Activated naive CD8-positive, alpha-beta T cell treated with anti-CD3 and anti-CD28 coated beads for 36 hours (primary cell): Measurements from ENCODE around the gene ENC1. TPM values are rescaled to one million over a fixed set of nuclear protein-coding genes. Genes with fewer than 3 reads are reported as not detected.

ENCODE experiments used
- DNase-seq: peaks from one replicate; pipeline ENCODE4 v3.0.0; 2021
- H3K27ac Mint-ChIP-seq: one replicate; pipeline ENCODE4 v1.8.0; 2022; ENCODE audit warnings: mild to moderate bottlenecking, moderate library complexity, mixed read lengths
- H3K27me3 Mint-ChIP-seq: one replicate; pipeline ENCODE4 v1.8.0; 2022; ENCODE audit warnings: mild to moderate bottlenecking, mixed read lengths
- H3K36me3 Mint-ChIP-seq: one replicate; pipeline ENCODE4 v1.8.0; 2021; ENCODE audit warnings: mild to moderate bottlenecking, mixed read lengths
- H3K4me1 Mint-ChIP-seq: one replicate; pipeline ENCODE4 v1.8.0; 2021; ENCODE audit warnings: mixed read lengths
- H3K4me3 Mint-ChIP-seq: one replicate; pipeline ENCODE4 v1.8.0; 2022; ENCODE audit warnings: mild to moderate bottlenecking, moderate library complexity, mixed read lengths
- H3K9me3 Mint-ChIP-seq: one replicate; pipeline ENCODE4 v1.8.0; 2022; ENCODE audit warnings: mixed read lengths
- total RNA-seq, 2 experiments: library from RNA; stranded (reverse); gene quantifications; one replicate each; pipeline ENCODE4 v1.2.3, GENCODE V29; 2021

Gene ENC1
- total RNA-seq, 2 experiments from 2014 or later = 0.52 to 0.60 TPM

DNA sequence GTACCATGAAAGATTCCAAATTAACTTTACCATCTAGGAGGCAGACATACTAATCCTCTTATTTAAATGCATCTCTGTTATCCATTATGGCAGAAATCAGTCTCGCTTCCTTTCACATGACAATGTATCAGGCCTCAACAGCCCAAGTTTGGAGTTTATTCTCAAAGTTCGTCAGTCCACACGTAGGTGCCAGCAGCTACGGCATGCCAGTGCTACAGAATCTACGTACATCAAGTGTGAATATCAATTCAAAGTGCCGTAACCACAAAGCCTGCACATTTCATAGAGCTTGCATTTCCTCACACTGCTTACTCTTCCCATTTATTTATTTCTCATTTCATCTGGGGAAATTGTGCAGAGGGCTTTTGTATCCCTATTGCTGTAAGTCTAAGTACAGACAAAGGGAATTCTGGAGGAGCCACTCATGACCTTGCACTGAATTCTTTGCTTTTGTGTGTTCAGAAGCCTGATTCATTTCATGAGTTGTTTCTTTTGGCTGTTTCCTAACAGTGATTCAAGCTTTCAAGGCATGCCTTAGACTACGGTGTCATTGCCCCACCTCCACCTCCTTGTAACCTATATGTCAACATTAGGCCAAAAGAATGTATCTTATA is 10.0 kb downstream of the ENC1 start:
- Mint-ChIP-seq H3K4me3 (no peak overlapping the region), H3K27ac (no peak overlapping the region), H3K36me3 (no peaks in the 10 kb centered on the region), H3K27me3 (peaks cover 16% of the 10 kb centered on the region), H3K9me3 (no peaks in the 10 kb centered on the region), H3K4me1 (peaks cover 15% of the 10 kb centered on the region)
- DNase-seq = no peak

DNA sequence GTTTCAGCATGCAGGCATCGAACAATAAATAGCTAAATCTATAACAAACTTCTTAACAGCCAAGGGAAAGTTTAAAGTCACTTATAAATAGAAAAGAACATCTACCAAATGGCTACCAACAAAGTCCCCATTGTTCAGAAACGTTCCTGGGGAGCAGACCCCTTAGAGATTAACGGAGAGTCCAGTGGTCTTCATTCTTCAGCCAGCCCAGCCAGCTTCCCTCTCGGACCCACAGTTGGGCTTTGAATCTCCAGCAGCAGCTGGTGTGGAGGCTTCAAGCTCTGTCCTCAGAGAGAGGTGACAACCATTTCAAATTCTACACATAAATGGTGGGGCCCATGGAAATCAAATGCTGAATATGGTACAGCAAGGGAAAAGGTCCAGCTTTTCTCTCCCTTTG is 11.2 kb downstream of the ENC1 start:
- no peak for DNase-seq
- Mint-ChIP-seq H3K27ac (no peak overlapping the region), H3K4me3 (no peak overlapping the region), H3K27me3 (peaks cover 13% of the 10 kb centered on the region), H3K4me1 (peaks cover 15% of the 10 kb centered on the region), H3K36me3 (no peaks in the 10 kb centered on the region), H3K9me3 (no peaks in the 10 kb centered on the region)

DNA sequence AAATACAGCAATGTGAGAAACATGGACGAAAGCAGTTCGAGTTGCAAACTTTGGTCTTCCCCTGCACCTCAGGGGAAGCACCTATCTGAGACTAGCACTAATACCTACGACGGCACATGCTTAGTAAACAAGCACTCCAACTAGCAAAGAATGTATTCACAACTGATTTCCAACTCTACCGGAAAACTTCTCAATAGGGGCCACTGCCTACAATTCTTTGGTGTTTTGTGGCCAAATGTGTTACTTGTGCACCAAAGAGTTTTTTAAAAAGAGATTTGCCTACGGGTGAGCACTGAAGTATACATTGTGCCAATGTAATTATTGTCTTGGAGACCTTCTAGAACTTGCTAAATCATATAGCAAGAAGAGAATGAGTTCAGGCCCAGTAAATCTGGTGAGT is 12.2 kb downstream of the ENC1 start:
- DNase-seq = no peak
- Mint-ChIP-seq H3K27me3 (peaks cover 22% of the 10 kb centered on the region), H3K4me3 (no peak overlapping the region), H3K27ac (no peak overlapping the region), H3K36me3 (no peaks in the 10 kb centered on the region), H3K4me1 (peaks cover 15% of the 10 kb centered on the region), H3K9me3 (no peaks in the 10 kb centered on the region)

DNA sequence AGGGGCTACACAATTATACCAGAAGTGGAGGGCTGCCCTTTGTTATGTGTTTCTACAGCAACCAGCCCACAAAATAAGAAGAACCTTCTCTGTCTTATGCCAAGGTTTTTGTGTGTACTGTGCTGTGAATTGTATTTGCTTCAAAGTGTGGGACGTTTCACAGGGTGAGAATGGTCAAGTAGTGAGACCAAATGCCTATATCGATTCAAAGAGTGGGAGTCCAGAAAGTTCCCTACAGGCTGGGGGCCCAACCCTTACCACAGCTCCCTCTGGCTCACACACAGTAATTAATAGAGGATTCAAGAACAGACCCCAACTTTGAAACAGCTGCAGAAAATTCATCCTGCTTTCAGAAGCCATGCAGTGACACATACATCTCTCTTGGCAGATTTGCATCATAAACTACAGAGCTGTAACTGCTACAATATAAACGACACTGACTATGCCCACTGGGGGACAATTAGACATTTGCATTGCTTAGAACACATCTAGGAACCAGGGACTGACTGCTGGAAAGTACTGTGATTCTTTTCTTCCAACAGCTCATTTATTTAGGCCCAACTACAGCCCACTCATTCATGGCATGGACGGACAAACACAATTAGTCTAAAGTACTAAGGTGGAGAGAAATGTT is 12.8 kb downstream of the ENC1 start:
- H3K27me3 Mint-ChIP-seq = peaks cover 27% of the 10 kb centered on the region
- no peaks in the 10 kb centered on the region for H3K36me3 Mint-ChIP-seq
- peaks cover 19% of the 10 kb centered on the region for H3K4me1 Mint-ChIP-seq
- no peak for DNase-seq
- no peaks in the 10 kb centered on the region for H3K9me3 Mint-ChIP-seq
- no peak overlapping the region for H3K4me3 Mint-ChIP-seq
- no peak overlapping the region for H3K27ac Mint-ChIP-seq

DNA sequence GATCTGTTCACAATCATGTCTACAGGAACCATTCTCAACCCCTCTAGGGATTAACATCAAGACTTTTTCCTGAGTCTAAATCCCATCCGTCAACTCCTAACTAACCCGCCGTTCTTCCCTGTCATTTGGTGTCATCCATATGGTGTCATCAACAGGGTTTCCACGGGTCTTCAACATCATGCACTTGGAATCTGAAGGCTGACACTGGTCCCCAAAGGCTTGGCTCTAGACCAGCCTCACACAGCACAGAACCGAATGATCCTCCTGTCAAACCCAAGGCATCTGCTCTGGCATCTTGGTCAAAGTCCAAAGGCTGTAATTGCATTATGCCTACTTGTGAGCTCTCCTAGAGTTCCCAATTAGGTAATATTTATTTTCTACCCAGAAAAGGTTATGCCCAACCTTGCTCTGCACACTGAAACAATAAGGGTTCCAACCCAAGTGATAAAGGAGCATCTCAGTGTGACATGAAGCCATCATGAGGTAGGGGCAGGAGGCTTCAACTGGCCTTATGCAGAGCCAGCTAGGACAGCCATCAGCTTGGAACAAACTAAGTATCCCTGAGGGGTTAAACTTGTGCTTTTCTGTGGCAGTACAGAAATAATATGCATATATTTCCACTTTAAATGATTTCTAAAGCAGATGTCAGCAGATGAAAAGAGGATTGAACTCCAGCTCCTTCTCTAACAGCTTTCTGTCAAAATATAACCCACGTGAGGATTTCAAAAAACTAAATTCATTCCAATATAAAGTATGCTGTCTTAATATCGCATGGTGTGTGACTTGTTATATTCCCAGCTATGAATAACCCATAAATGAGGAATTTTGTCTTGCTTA is 13.9 kb downstream of the ENC1 start:
- no peak overlapping the region for H3K4me3 Mint-ChIP-seq
- peaks cover 20% of the 10 kb centered on the region for H3K4me1 Mint-ChIP-seq
- H3K27me3 Mint-ChIP-seq = peaks cover 35% of the 10 kb centered on the region
- DNase-seq = no peak
- no peak overlapping the region for H3K27ac Mint-ChIP-seq
- no peaks in the 10 kb centered on the region for H3K36me3 Mint-ChIP-seq
- no peaks in the 10 kb centered on the region for H3K9me3 Mint-ChIP-seq

DNA sequence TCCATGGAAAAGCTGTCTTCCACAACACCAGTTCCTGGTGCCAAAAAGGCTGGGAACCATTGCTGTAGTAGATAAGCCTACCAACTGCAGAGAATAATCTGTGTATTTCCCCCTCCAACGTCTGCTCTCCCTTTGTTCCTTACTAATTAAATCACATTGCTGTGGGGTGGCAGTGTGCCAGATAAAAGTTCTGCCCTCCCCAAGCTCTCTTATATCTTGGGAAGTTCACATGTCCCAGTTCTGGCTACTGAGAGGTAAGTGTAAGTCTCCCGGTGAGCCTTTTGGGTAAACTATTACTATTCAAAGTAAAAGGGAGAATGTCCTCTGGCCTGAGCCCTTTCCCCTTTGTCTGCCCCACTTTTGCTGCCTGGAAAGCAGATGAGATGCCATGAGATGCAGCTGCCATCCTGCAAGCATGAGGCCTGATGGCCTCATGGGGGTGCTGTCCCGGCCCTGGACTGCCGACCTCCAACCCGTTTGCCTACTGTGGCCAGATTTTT is 14.7 kb downstream of the ENC1 start:
- H3K27ac Mint-ChIP-seq = no peak overlapping the region

DNA sequence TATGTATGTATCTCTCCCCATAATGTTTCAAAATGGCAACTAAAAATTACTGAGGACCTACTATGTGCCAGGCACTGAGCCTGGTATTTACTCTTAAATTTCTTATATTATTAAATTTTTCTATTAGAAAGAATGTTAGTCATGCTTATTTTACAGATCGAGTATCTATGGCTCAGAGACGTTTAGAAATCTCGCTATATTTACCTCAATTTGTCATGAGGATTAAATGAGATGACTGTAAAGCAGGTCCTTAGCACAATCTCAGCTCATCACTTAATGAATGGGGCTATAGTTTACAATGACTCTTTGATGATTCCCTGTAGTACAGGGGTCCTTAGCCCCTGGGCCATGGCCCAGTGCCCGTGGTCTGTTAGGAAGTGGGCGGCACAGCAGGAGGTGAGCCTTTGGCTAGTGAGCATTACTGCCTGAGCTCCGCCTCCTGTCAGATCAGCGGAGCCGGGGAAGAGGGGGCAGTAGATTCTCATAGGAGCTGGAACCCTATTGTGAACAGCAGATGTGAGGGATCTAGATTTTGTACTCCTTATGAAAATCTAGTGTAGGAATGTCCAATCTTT is 15.5 kb downstream of the ENC1 start:
- H3K27ac Mint-ChIP-seq = no peak overlapping the region
- no peak overlapping the region for H3K4me3 Mint-ChIP-seq
- peaks cover 16% of the 10 kb centered on the region for H3K4me1 Mint-ChIP-seq
- peaks cover 45% of the 10 kb centered on the region for H3K27me3 Mint-ChIP-seq
- H3K9me3 Mint-ChIP-seq = no peaks in the 10 kb centered on the region
- no peaks in the 10 kb centered on the region for H3K36me3 Mint-ChIP-seq
- DNase-seq = no peak

More for the DNA sequence above, 14.7 kb downstream of the ENC1 start:
- peaks cover 39% of the 10 kb centered on the region for H3K27me3 Mint-ChIP-seq
- DNase-seq = no peak
- no peaks in the 10 kb centered on the region for H3K36me3 Mint-ChIP-seq
- peaks cover 16% of the 10 kb centered on the region for H3K4me1 Mint-ChIP-seq
- no peaks in the 10 kb centered on the region for H3K9me3 Mint-ChIP-seq
- no peak overlapping the region for H3K4me3 Mint-ChIP-seq

DNA sequence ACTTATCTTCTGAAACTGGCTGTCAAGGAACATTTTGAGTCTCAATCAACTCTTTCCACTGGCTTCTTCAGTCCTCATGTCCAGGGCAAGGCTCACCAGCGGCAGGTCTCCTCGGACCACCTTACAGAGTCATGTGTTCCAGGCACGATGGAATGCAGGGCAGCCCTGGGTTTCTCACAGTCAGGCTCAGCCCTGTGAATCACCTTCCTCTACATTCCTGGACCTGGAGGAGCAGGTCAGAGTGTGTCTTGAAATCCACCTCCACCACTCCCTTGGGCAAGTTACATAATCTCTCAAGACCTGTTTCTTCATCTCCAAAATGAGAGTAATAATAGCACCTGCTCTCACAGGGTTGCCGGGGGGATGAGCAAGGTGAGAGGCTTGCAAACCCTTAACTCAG is 16.0 kb downstream of the ENC1 start:
- H3K4me1 Mint-ChIP-seq = peaks cover 16% of the 10 kb centered on the region
- H3K27ac Mint-ChIP-seq = no peak overlapping the region
- no peak for DNase-seq
- H3K36me3 Mint-ChIP-seq = no peaks in the 10 kb centered on the region
- no peak overlapping the region for H3K4me3 Mint-ChIP-seq
- no peaks in the 10 kb centered on the region for H3K9me3 Mint-ChIP-seq
- peaks cover 48% of the 10 kb centered on the region for H3K27me3 Mint-ChIP-seq

DNA sequence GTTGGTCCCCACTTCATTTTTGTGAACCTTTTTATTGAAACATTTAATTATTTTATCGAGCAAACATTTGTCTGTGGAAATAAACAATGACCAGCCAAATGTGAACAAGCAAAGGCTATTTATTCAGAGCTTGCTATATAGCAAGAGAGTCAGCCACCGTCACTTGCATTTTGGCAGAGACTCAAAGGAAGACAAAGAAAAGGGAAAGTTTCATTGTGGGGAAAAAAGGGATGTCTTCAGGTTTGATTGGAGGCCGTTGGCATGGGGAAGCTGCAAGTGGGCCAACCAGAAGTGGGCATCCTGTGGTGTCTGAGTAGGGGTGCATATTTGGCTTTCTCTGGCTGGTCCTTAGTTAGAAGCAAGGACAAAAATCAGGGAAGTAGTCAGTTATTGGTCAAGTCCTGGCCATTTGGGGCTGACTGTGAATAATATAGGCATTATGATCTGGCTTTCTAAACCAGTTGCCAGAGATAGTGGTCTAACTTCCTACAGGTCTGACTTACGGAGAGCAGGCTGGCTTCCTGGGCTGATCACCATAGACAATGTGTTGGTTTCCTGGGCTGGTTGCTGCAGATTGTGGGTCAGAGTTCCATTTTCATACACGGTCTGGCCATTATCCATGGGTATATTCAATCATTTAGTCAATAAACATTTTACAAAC is 16.6 kb downstream of the ENC1 start:
- Mint-ChIP-seq H3K36me3 (no peaks in the 10 kb centered on the region), H3K27me3 (peaks cover 54% of the 10 kb centered on the region), H3K4me1 (peaks cover 16% of the 10 kb centered on the region), H3K27ac (no peak overlapping the region), H3K9me3 (no peaks in the 10 kb centered on the region), H3K4me3 (no peak overlapping the region)
- no peak for DNase-seq

DNA sequence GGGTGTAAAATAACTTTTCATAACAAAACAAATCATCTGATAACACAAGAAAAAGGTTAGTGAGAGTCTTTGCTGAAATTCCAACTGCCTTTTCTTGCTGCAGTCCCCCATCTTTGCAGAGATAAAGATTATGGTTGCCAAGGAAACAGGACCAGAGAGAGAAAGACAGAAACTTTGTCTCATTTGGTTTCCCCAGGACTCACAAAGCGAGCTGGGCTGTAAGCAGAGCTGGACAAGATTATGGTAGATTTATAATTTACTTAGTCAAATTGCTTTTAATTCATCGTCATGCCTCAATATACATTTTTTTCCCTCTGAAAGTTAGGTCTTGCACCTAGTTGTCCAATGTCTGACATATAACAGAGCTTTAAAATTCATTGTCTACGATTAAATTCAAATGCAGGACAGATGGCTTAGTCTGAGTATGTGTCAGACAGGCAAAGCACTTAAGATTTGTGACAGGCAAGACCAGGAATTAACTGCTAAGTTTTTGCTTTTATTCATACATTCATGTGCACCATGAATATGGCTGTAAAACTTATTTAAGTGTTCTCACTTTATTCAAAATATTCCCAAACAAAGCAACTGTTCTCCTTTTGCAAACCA is 17.4 kb downstream of the ENC1 start:
- H3K4me1 Mint-ChIP-seq = peaks cover 16% of the 10 kb centered on the region
- DNase-seq = no peak
- no peak overlapping the region for H3K4me3 Mint-ChIP-seq
- H3K27ac Mint-ChIP-seq = no peak overlapping the region
- H3K9me3 Mint-ChIP-seq = no peaks in the 10 kb centered on the region
- peaks cover 57% of the 10 kb centered on the region for H3K27me3 Mint-ChIP-seq
- no peaks in the 10 kb centered on the region for H3K36me3 Mint-ChIP-seq

DNA sequence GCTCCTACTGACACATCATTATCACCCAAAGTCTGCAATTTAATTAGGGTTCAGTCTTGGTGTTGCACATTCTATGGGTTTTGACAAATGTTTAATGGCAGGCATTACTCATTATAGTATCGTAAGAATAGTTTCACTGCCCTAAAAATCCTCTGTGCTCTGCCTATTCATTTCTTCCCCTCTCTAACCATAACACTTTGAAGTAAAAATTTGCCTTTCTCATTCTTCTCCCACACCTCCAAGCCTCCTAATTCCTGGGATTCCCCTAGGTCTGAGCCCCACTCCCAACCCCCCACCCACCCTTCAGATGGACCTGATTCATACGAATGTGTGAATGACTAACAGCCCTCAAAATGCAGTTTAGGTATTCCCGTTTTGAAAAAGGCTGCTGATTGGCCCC is 18.4 kb downstream of the ENC1 start:
- DNase-seq = no peak
- Mint-ChIP-seq H3K9me3 (no peaks in the 10 kb centered on the region), H3K4me1 (peaks cover 16% of the 10 kb centered on the region), H3K27ac (no peak overlapping the region), H3K36me3 (no peaks in the 10 kb centered on the region), H3K4me3 (no peak overlapping the region), H3K27me3 (peaks cover 59% of the 10 kb centered on the region)

DNA sequence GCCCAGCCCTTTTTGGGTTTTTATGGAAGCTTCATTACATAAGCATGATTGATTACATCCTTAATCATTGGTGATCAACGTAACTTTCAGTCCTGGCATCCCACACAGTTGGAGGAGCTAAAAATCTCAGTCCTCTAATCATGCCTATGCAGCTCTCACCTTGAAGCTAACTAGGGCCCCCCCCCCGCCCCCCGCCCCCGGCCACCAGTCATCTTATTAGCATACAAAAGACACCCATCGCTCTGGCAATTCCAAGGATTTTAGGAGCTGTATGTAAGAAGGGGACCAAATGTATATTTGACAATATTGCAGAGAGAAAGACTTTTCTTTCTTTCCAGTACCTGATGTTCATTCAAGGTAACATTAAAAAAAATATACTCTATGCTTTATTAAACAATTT is 19.0 kb downstream of the ENC1 start:
- H3K36me3 Mint-ChIP-seq = no peaks in the 10 kb centered on the region
- DNase-seq = no peak
- peaks cover 16% of the 10 kb centered on the region for H3K4me1 Mint-ChIP-seq

DNA sequence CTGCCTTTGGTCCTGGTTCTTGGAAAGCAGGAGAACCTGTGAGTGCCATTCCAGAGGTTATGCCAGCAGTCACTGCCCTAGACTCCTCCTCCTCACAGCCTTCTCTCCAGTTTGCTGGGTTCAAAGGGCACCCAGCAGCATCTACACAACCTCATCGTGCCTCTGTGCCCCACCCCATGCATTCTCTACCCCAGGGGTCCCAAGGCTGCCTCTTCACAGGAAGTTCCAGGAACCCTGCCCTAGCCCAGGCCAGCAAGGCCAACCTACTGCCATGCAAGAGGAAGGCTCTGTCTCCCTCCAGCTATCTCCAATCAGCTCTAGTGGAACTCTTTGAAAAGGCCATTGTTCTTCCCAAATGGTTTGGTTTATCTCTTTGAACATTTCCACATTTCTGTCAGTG is 21.2 kb downstream of the ENC1 start:
- Mint-ChIP-seq H3K4me3 (no peak overlapping the region), H3K9me3 (no peaks in the 10 kb centered on the region), H3K27me3 (peaks cover 51% of the 10 kb centered on the region), H3K27ac (no peak overlapping the region), H3K4me1 (peaks cover 19% of the 10 kb centered on the region), H3K36me3 (no peaks in the 10 kb centered on the region)
- DNase-seq = no peak

More for the DNA sequence above, 19.0 kb downstream of the ENC1 start:
- H3K9me3 Mint-ChIP-seq = no peaks in the 10 kb centered on the region
- H3K27me3 Mint-ChIP-seq = peaks cover 62% of the 10 kb centered on the region
- no peak overlapping the region for H3K4me3 Mint-ChIP-seq
- H3K27ac Mint-ChIP-seq = no peak overlapping the region

DNA sequence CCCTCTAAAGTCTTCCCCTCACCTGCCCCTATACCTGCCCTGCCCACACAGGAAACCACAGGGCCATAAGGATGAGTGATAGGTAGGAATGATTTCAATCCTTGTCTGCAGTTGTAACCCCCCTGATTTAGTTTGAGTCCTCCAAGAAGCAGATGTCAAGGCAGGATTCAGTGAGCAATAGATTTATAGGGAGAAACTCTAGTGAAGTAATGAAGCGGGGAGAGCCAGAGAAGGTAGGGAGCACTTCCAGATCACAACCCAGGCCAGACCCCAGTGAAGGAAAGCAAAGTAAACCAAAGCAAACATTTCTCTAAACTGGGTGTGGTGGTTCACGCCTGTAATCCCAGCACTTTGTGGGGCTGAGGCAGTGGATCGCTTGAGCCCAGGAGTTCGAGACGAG is 22.4 kb downstream of the ENC1 start:
- Mint-ChIP-seq H3K9me3 (no peaks in the 10 kb centered on the region), H3K4me1 (peaks cover 18% of the 10 kb centered on the region), H3K36me3 (no peaks in the 10 kb centered on the region), H3K4me3 (no peak overlapping the region), H3K27me3 (peaks cover 44% of the 10 kb centered on the region), H3K27ac (no peak overlapping the region)
- no peak for DNase-seq
